Vagina (tissue), 2 donors: ENCODE data around the gene KLHL20. TPM values are rescaled to one million over a fixed set of nuclear protein-coding genes. Genes with fewer than 3 reads are reported as not detected.
"Not testable (repeated sequence)": the region's sequence is repeated elsewhere in the genome, so short reads cannot be mapped to it uniquely, and the experiment has no call there.

Source experiments
- DNase-seq, 2 donors: peaks; one replicate each; pipeline ENCODE4 v3.0.0-alpha.2; 2017; ENCODE audit errors: extremely low spot score in 2 of 2
- H3K27ac ChIP-seq: fragments of 200-600 bp; sonication (generic); one replicate; pipeline ENCODE4 v1.5.1; 2019
- H3K27me3 ChIP-seq: fragments of 200-600 bp; sonication (generic); one replicate; pipeline ENCODE4 v1.5.1; 2019
- H3K36me3 ChIP-seq, 2 donors: fragments of 200-600 bp; sonication (generic); one replicate each; pipeline ENCODE4 v1.5.1; 2017 to 2019
- H3K4me1 ChIP-seq: fragments of 200-600 bp; sonication (generic); one replicate; pipeline ENCODE4 v1.5.1; 2019
- H3K4me3 ChIP-seq, 2 donors: fragments of 200-600 bp; sonication (generic); 1 replicate in 1 of 2; 2 replicates in 1 of 2; pipeline ENCODE4 v1.5.1; 2016 to 2019
- H3K9me3 ChIP-seq: fragments of 200-600 bp; sonication (generic); one replicate; pipeline ENCODE4 v1.5.1; 2019
- CTCF ChIP-seq, 3 experiments: fragments of 450-650 bp in 2 of 3; fragments of 200-600 bp in 1 of 3; sonication (generic) in 1 of 3; IDR thresholded peaks; one replicate each; pipeline ENCODE4 v1.5.1; 2017 to 2019; ENCODE audit warnings: antibody characterized with exemption in 3 of 3, mild to moderate bottlenecking in 2 of 3, moderate library complexity in 2 of 3
- POLR2A ChIP-seq, 2 donors: fragments of 450-650 bp; IDR thresholded peaks; one replicate each; pipeline ENCODE4 v1.6.1; 2017; ENCODE audit warnings: antibody characterized with exemption in 2 of 2, mild to moderate bottlenecking in 2 of 2, moderate library complexity in 2 of 2
- POLR2AphosphoS5 ChIP-seq, 2 donors: sonication (generic); formaldehyde crosslinking; IDR thresholded peaks; one replicate each; pipeline ENCODE4 v1.9.0; 2017; ENCODE audit warnings: antibody characterized with exemption in 2 of 2, mild to moderate bottlenecking in 2 of 2, low read depth in 1 of 2; ENCODE audit not compliant: insufficient read depth in 1 of 2
- intact Hi-C: fragments of 100-400 bp; cut with DNase I; formaldehyde crosslinking; loops from one replicate; pipeline ENCODE4 v1.15.1; 2023
- total RNA-seq: library from RNA; depleted of rRNA; stranded (reverse); fragments of >200 nt; gene quantifications from one replicate; pipeline ENCODE4 v1.2.3, GENCODE V29; 2016

The KLHL20 gene
- total RNA-seq, 1 donor from 2014 or later = 14.7 TPM

GRCh38 chr1:173775578-173776226 is 60.9 kb downstream of the KLHL20 start:
- no peaks in the 10 kb centered on the region for H3K27me3 ChIP-seq
- intact Hi-C loops = no loop called here
- no peak overlapping the region for H3K4me3 ChIP-seq
- H3K9me3 ChIP-seq = no peaks in the 10 kb centered on the region
- no peaks in the 10 kb centered on the region for H3K4me1 ChIP-seq
- peaks cover 0 to 32% of the 10 kb centered on the region in 2 donors for H3K36me3 ChIP-seq
- H3K27ac ChIP-seq = no peak overlapping the region
- DNase-seq = no peak
- no peak for TF ChIP-seq POLR2AphosphoS5 (IDR thresholded peaks at IDR 0.05; ENCODE audit: insufficient read depth in 1 of 2, low read depth in 1 of 2)
- no peak for TF ChIP-seq CTCF (IDR thresholded peaks at IDR 0.05)
- TF ChIP-seq POLR2A (IDR thresholded peaks at IDR 0.05) = no peak

GRCh38 chr1:173779936-173780335 is 65.2 kb downstream of the KLHL20 start:
- no peak for DNase-seq
- Histone ChIP-seq H3K4me1 (no peaks in the 10 kb centered on the region), H3K27me3 (no peaks in the 10 kb centered on the region), H3K9me3 (no peaks in the 10 kb centered on the region), H3K36me3 (peaks cover 1 to 45% of the 10 kb centered on the region in 2 donors), H3K27ac (no peak overlapping the region), H3K4me3 (no peak overlapping the region)
- intact Hi-C loops = no loop called here
- no peak for TF ChIP-seq POLR2AphosphoS5 (IDR thresholded peaks at IDR 0.05; ENCODE audit: insufficient read depth in 1 of 2, low read depth in 1 of 2)
- TF ChIP-seq POLR2A (IDR thresholded peaks at IDR 0.05) = no peak
- TF ChIP-seq CTCF (IDR thresholded peaks at IDR 0.05) = no peak

- Histone ChIP-seq H3K27me3 (no peaks in the 10 kb centered on the region), H3K4me3 (no peak overlapping the region), H3K4me1 (no peaks in the 10 kb centered on the region), H3K9me3 (no peaks in the 10 kb centered on the region), H3K27ac (no peak overlapping the region), H3K36me3 (peaks cover 3 to 46% of the 10 kb centered on the region in 2 donors)
- intact Hi-C loops = no loop called here
- TF ChIP-seq CTCF (IDR thresholded peaks at IDR 0.05) = no peak
- no peak for TF ChIP-seq POLR2A (IDR thresholded peaks at IDR 0.05)
- TF ChIP-seq POLR2AphosphoS5 (IDR thresholded peaks at IDR 0.05; ENCODE audit: insufficient read depth in 1 of 2, low read depth in 1 of 2) = no peak
- no peak for DNase-seq
These were observed 70.2 kb downstream of the KLHL20 start for GRCh38 chr1:173784997-173785396.

- H3K9me3 ChIP-seq = no peaks in the 10 kb centered on the region
- no peak overlapping the region for H3K4me3 ChIP-seq
- no peaks in the 10 kb centered on the region for H3K27me3 ChIP-seq
- H3K36me3 ChIP-seq = peaks cover 3 to 25% of the 10 kb centered on the region in 2 donors
- no peaks in the 10 kb centered on the region for H3K4me1 ChIP-seq
- DNase-seq = no peak
- intact Hi-C loops = no loop called here
- H3K27ac ChIP-seq = no peak overlapping the region
- TF ChIP-seq POLR2AphosphoS5 (IDR thresholded peaks at IDR 0.05; ENCODE audit: insufficient read depth in 1 of 2, low read depth in 1 of 2) = no peak
- TF ChIP-seq POLR2A (IDR thresholded peaks at IDR 0.05) = no peak
- TF ChIP-seq CTCF (IDR thresholded peaks at IDR 0.05) = no peak
These were observed 75.1 kb downstream of the KLHL20 start for GRCh38 chr1:173789841-173790240.

GRCh38 chr1:173798078-173798477 is 83.3 kb downstream of the KLHL20 start:
- DNase-seq = no peak
- Histone ChIP-seq H3K27me3 (no peaks in the 10 kb centered on the region), H3K27ac (no peak overlapping the region), H3K4me3 (no peak overlapping the region), H3K9me3 (no peaks in the 10 kb centered on the region), H3K36me3 (no peaks in the 10 kb centered on the region), H3K4me1 (no peaks in the 10 kb centered on the region)
- TF ChIP-seq POLR2A (IDR thresholded peaks at IDR 0.05) (no peak), CTCF (IDR thresholded peaks at IDR 0.05) (no peak), POLR2AphosphoS5 (IDR thresholded peaks at IDR 0.05; ENCODE audit: insufficient read depth in 1 of 2, low read depth in 1 of 2) (no peak)
- intact Hi-C loops = no loop called here

GRCh38 chr1:173799995-173800394 is 85.2 kb downstream of the KLHL20 start:
- H3K4me1 ChIP-seq, DNase-seq, H3K27me3 ChIP-seq, H3K27ac ChIP-seq, intact Hi-C loops, H3K36me3 ChIP-seq, H3K9me3 ChIP-seq, H3K4me3 ChIP-seq: not testable (repeated sequence)
